HAP-1 (cell line): ENCODE results near the gene SNPH.

ENCODE experiments used
- DNase-seq, 2 experiments: peaks; one replicate each; pipeline ENCODE4 v3.0.0-alpha.2; 2016 to 2020; ENCODE audit warnings: low spot score in 2 of 2
- H3K27me3 ChIP-seq: fragments of 250-450 bp; sonication (Bioruptor Pico); 2 replicates; pipeline ENCODE4 v1.5.1; 2020; ENCODE audit warnings: low read depth, mild to moderate bottlenecking, moderate library complexity
- H3K36me3 ChIP-seq: fragments of 250-450 bp; sonication (Bioruptor Pico); replicated peaks from 2 replicates; pipeline ENCODE4 v1.5.1; 2020; ENCODE audit warnings: mild to moderate bottlenecking
- H3K4me1 ChIP-seq: fragments of 250-450 bp; sonication (Bioruptor Pico); 2 replicates; pipeline ENCODE4 v1.5.1; 2020; ENCODE audit warnings: mild to moderate bottlenecking
- H3K4me3 ChIP-seq: fragments of 250-450 bp; sonication (Bioruptor Pico); 2 replicates; pipeline ENCODE4 v1.5.1; 2020; ENCODE audit warnings: mild to moderate bottlenecking, moderate library complexity
- H3K9me3 ChIP-seq: fragments of 250-450 bp; sonication (Bioruptor Pico); 2 replicates; pipeline ENCODE4 v1.5.1; 2020; ENCODE audit warnings: mild to moderate bottlenecking, moderate library complexity
- in situ Hi-C: fragments of 300-500 bp; cut with MboI; formaldehyde crosslinking; loops from 3 replicates; pipeline ENCODE4 v1.14.3; 2020; ENCODE audit warnings: low sequenced_read_pairs, inconsistent platforms, mixed read lengths

The SNPH gene

GRCh38 chr20:1346315-1346969 is 80.3 kb downstream of the SNPH start:
- peaks cover 4% of the 10 kb centered on the region; the same call in 1 of the 2 replicates for H3K9me3 ChIP-seq
- no peaks in the 10 kb centered on the region for H3K4me1 ChIP-seq
- no peaks in the 10 kb centered on the region for H3K36me3 ChIP-seq
- no peak overlapping the region for H3K4me3 ChIP-seq
- H3K27me3 ChIP-seq: no peaks in the 10 kb centered on the region
- no peak for DNase-seq
- in situ Hi-C loops: no loop called here

DNA sequence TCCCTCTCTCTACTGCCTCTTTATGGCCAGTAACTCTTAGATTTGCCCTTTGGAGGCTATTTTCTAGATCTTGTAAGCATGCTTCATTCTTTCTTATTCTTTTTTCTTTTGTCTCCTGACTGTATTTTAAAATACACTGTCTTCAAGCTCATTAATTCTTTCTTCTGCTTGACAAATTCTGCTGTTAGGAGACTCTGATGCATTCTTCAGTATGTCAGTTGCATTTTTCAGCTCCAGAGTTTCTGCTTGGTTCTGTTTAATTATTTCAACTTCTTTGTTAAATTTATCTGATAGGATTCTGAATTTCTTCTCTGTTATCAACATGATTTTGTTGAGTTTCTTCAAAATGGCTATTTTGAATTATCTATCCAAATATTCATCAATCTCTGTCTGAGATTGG is 87.9 kb downstream of the SNPH start:
- no peaks in the 10 kb centered on the region for H3K27me3 ChIP-seq
- no peak overlapping the region for H3K4me3 ChIP-seq
- peaks cover 12% of the 10 kb centered on the region for H3K36me3 ChIP-seq
- DNase-seq: no peak
- H3K9me3 ChIP-seq: no peaks in the 10 kb centered on the region
- in situ Hi-C loops: no loop called here
- no peaks in the 10 kb centered on the region for H3K4me1 ChIP-seq

DNA sequence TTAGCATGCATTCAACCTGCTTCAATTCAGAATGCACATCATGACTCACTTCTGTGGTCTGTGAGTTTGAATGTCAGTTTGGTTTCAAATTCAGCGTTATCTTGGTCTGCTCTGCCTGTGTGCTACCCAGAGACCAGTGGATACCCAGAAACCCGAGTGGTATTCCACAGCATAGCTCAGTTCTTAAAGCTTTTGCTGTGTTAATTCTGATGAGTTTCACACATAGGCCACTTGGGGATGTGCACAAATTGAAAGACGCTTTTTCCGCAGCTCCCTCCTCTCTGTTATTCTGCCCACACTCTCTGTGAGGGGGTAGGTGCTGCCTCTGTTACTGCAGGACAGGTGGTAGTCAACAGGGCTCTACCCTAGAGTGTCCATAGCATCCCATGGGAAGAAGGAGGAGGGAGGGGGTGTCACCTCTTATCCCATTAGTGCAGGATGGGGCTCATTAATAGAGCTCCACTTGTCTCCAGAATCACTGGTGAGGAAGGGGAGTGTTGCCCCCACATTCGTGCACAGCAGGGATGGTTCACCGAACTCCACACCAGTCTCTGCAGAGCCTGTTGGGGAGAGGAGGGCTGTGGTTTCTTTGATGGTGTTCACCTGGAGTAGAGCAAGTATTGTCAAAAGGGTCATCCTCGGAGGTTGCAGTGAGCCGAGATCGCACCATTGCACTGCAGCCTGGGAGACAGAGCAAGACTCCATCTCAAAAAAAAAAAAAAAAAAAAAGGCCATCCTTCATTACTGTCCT is 92.0 kb downstream of the SNPH start:
- no peak for DNase-seq
- no peak overlapping the region for H3K4me3 ChIP-seq
- in situ Hi-C loops: no loop called here
- H3K4me1 ChIP-seq: no peaks in the 10 kb centered on the region
- no peaks in the 10 kb centered on the region for H3K9me3 ChIP-seq
- H3K36me3 ChIP-seq: peaks cover 24% of the 10 kb centered on the region
- H3K27me3 ChIP-seq: no peaks in the 10 kb centered on the region
